Stomach smooth muscle (tissue), 2 donors: ENCODE data around the gene ACAN.
A peak's percentile ranks its signal among the peaks of the same experiment; 100 is the strongest.

Source experiments
- H3K27ac ChIP-seq: one replicate; pipeline ENCODE4 v1.7.0; 2013; ENCODE audit warnings: mild to moderate bottlenecking, low read length, inconsistent platforms
- H3K27me3 ChIP-seq, 2 donors: one replicate each; pipeline ENCODE4 v1.7.0; 2013; ENCODE audit warnings: low read length in 2 of 2; ENCODE audit not compliant: insufficient read depth in 2 of 2, control insufficient read depth in 1 of 2
- H3K36me3 ChIP-seq, 2 donors: one replicate each; pipeline ENCODE4 v1.7.0; 2013; ENCODE audit warnings: low read length in 2 of 2; ENCODE audit not compliant: control insufficient read depth in 2 of 2, insufficient read depth in 2 of 2
- H3K4me1 ChIP-seq: one replicate; pipeline ENCODE4 v1.7.0; 2013; ENCODE audit warnings: low read length; ENCODE audit not compliant: control insufficient read depth, insufficient read depth
- H3K4me3 ChIP-seq, 2 donors: one replicate each; pipeline ENCODE4 v1.7.0; 2013; ENCODE audit warnings: low read length in 2 of 2
- H3K9ac ChIP-seq, 2 donors: one replicate each; pipeline ENCODE4 v1.7.0; 2013; ENCODE audit warnings: low read length in 2 of 2, mild to moderate bottlenecking in 1 of 2
- H3K9me3 ChIP-seq, 2 donors: one replicate each; pipeline ENCODE4 v1.7.0; 2013; ENCODE audit warnings: low read length in 2 of 2; ENCODE audit not compliant: control insufficient read depth in 2 of 2
- donor health status: healthy.
- donor health status: Pancreatic carcinoma.

Gene ACAN

DNA sequence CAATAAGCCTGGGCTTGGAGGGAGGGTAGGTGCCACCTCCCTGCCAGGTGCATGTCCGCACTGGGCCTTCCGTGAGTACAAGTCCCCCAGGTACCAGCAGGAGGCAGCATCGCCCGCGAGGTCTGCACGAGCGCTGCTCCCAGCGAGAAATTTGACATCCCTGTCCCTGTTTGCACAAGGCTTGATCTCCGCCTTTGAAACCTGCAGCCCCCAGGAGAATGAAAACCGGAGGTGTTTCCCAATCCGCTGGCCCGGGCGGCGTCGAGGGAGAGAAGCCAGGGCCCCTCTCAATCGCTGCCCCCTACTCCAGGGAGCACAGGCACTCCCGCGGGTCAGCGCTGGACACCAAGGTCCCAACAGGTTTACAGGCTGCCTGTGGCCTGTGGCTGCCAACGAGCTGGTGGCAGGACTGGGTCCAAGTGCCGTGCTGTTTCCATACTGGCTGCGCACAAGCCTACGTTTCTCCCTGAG, 91.1 kb downstream of the ACAN start:
- H3K9ac ChIP-seq: no peak overlapping the region
- peaks cover 31% of the 10 kb centered on the region for H3K4me1 ChIP-seq
- no peaks in the 10 kb centered on the region for H3K9me3 ChIP-seq
- H3K27me3 ChIP-seq: peaks cover 17 to 28% of the 10 kb centered on the region in 2 donors
- H3K27ac ChIP-seq: no peak overlapping the region
- H3K36me3 ChIP-seq: no peaks in the 10 kb centered on the region
- H3K4me3 ChIP-seq: peak overlapping the region; percentile 43 to 66

DNA sequence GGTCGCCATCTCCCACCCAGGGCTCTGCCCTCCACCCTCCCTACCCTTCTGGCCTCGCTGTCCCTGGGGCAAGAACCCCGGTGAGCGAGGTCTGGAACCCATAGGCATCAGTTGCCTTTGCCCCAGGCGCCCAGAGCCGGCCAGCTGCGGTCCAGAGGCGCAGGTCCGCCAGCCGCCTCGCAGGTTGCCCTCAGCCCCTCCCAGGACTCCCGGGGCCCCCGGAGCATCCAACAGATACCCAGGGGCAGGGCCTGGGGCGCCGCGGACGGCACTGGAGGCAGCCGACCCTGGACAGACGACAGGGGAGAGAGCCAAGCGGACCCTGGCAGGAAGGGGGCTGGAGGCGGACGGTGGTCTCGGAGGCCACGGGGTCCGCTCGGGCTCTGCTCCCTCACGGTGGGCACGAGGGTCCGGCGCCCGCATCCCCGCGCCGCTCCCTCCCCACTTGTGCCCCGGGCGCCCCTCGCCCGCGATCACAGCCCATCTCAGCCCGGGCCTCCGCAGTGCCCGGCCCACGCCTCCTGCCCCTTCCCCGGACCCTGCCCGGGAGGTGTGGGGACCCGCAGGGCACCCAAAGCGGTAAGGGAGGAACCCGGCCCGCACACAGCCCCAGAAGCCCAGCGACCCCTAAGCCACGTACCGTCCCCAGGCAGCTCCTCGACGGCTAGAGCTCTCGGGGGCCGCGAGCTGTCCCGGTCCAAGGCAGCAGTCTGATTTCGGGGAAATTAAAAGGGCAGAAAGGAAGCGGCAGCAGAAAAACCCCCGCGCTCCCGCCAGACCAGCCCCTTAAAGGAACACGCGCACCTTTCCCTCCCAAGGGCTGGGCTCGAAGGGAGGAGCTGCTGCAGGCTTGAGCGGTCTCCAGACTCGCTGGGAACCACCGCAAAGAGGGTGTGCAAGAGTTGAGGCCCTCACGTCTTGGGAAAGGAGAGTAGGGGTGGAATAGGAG, 91.9 kb downstream of the ACAN start, which contains the start of gene HAPLN3:
Gene HAPLN3 (minus strand): TSS at position 726 of the 949 bp plus-strand sequence. CDS start 8,246 bp downstream, outside the sequence.
- Histone ChIP-seq H3K9ac (peak within 1 kb of the TSS in 1 of 2 donors; percentile 36), H3K4me1 (peaks cover 31% of the 10 kb centered on the region), H3K36me3 (no peaks in the 10 kb centered on the region), H3K9me3 (no peaks in the 10 kb centered on the region), H3K4me3 (peak within 1 kb of the TSS; percentile 51 to 66), H3K27me3 (peaks cover 17 to 28% of the 10 kb centered on the region in 2 donors), H3K27ac (no peak within 1 kb of the TSS)

DNA sequence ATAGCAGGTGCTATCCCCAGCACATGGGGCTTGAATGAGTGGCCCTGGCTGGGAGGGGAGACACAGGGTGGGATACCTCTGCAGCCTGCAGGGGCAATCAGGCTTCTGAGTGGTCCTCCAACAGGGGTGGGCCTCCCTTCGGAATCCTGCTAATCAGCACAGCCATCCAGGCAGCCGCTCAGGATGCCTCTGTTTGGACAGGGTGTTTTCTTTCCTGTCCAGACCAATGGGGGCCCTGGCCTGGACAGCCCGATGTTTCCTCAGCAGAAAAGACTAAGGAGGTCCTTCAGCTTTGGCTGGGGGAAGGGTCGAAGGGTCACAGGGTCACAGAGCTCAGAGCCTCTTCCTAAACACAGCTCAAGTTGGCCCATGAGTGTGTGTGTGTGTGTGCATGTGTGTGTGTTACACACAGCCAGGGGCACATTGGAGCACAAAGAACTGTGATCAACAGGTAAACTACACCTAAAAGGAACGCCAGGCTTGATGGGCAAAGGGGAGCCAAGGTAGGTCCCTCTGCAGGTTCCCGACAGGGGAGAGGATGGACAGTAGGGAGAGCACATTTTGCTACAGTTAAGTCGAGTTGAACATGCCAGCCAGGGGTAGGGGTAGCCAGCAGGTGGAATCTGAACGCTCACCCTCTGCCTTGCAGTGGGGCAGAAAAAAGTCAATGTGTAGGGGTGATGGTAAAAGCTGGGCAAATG, 93.2 kb downstream of the ACAN start:
- peak overlapping the region; percentile 41 for H3K27ac ChIP-seq
- no peaks in the 10 kb centered on the region for H3K9me3 ChIP-seq
- peaks cover 31% of the 10 kb centered on the region for H3K4me1 ChIP-seq
- H3K27me3 ChIP-seq: peaks cover 17 to 27% of the 10 kb centered on the region in 2 donors
- H3K36me3 ChIP-seq: no peaks in the 10 kb centered on the region
- no peak overlapping the region for H3K4me3 ChIP-seq
- peak overlapping the region in 1 of 2 donors; percentile 43 for H3K9ac ChIP-seq

DNA sequence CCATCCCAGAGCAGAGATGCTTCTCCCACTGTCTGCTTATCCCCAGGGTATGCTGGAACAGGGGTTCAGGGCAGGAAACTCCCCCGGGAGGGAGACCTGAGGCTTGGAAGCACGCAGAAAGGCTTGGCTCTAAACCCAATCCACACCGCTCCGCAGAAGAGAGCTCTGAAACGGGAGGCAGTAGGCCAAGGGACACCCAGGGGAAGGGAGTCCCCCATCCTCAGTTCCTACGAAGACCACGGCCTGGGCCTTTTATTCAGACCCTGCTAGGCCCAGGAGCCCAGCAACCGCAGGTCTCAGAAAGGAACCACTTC, 93.9 kb downstream of the ACAN start:
- no peaks in the 10 kb centered on the region for H3K9me3 ChIP-seq
- H3K36me3 ChIP-seq: peaks cover 0 to 4% of the 10 kb centered on the region in 2 donors
- peak overlapping the region; percentile 41 for H3K27ac ChIP-seq
- H3K27me3 ChIP-seq: peaks cover 14 to 23% of the 10 kb centered on the region in 2 donors
- peaks cover 31% of the 10 kb centered on the region for H3K4me1 ChIP-seq
- H3K4me3 ChIP-seq: peak overlapping the region; percentile 40 to 49
- H3K9ac ChIP-seq: peak overlapping the region; percentile 43 to 58

DNA sequence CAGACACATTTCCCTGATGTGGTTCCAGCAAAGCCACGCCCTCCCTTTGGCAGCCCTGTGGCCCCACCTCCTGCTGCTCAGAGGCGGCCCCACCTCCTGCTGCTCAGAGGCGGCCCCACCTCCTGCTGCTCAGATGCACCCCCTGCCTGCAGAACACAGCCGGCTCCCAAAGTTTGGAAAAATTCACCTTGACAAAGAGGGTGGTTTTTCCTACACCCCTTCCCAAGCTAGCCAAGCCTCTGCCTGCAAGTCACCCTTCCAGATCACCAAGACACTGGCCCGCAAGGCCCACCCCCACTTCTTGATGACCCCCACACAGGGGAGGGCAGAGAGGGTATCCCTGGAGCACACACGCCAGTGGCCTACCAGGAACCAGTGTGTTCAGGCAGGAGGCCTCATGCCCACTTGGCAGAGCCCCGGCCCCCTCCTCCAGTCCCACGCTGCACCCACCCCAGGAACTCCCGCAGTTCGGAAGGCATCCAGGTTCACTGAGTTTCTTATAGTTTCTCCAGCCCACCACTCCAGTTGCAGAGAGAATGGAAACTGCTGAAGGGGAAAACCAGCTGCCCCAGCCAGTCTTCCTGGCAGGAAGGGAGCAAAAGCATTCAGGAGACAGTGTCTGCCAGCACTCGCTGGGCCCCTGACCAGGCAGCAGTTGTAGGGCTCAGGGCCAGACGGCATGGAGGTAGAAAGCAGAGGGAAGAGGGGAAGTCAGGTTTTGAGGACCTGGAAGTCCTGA, 94.4 kb downstream of the ACAN start:
- H3K4me1 ChIP-seq: peaks cover 31% of the 10 kb centered on the region
- H3K27ac ChIP-seq: peak overlapping the region; percentile 66
- peak overlapping the region in 1 of 2 donors; percentile 43 for H3K9ac ChIP-seq
- H3K27me3 ChIP-seq: peaks cover 10 to 21% of the 10 kb centered on the region in 2 donors
- H3K36me3 ChIP-seq: peaks cover 0 to 4% of the 10 kb centered on the region in 2 donors
- H3K4me3 ChIP-seq: peak overlapping the region in 1 of 2 donors; percentile 49
- H3K9me3 ChIP-seq: no peaks in the 10 kb centered on the region

DNA sequence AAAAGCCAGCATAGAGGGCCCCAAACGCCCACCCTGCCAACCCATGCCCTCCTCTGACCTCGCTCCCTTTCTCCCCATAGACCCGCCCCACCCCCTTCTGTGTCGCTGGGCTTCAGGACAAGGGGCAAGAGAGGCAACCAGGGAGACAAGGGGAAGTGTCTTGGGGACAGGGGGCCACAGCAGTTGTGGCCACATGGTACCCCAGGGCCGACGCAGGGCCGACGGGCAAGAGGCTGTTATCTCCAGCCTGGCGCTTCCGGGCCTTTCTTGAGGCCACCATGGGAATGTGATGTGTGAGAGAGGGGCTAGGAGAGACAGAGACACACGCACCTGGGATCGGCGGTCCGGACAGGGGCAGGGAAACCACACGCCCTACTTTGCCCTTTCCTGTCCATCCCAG, 95.5 kb downstream of the ACAN start:
- Histone ChIP-seq H3K36me3 (peaks cover 0 to 6% of the 10 kb centered on the region in 2 donors), H3K27ac (no peak overlapping the region), H3K9me3 (no peaks in the 10 kb centered on the region), H3K4me1 (peaks cover 31% of the 10 kb centered on the region), H3K9ac (no peak overlapping the region), H3K4me3 (no peak overlapping the region), H3K27me3 (peaks cover 8 to 16% of the 10 kb centered on the region in 2 donors)

DNA sequence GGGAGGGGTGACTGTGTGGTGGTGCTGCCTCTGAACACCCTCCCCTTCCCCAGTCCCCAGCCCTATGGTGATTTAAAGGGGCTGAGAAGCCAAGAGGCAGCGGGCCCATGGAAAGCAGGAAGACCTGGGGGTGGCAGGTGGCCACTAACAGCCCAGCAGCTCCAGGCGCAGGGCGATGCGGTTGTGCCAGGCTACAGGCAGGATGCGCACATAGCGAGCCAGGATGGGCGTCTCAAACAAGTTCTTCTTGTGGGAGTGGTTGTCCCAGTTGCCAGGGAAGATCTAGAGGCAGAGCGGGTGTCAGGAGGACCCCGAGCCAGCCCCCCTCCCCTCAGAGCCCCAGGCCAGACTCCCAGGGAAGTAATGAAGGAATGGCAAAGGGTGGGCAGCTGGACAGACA, 96.0 kb downstream of the ACAN start:
- Histone ChIP-seq H3K9me3 (no peaks in the 10 kb centered on the region), H3K27ac (no peak overlapping the region), H3K4me3 (no peak overlapping the region), H3K27me3 (peaks cover 3 to 11% of the 10 kb centered on the region in 2 donors), H3K36me3 (peaks cover 0 to 6% of the 10 kb centered on the region in 2 donors), H3K4me1 (peaks cover 30% of the 10 kb centered on the region), H3K9ac (no peak overlapping the region)

DNA sequence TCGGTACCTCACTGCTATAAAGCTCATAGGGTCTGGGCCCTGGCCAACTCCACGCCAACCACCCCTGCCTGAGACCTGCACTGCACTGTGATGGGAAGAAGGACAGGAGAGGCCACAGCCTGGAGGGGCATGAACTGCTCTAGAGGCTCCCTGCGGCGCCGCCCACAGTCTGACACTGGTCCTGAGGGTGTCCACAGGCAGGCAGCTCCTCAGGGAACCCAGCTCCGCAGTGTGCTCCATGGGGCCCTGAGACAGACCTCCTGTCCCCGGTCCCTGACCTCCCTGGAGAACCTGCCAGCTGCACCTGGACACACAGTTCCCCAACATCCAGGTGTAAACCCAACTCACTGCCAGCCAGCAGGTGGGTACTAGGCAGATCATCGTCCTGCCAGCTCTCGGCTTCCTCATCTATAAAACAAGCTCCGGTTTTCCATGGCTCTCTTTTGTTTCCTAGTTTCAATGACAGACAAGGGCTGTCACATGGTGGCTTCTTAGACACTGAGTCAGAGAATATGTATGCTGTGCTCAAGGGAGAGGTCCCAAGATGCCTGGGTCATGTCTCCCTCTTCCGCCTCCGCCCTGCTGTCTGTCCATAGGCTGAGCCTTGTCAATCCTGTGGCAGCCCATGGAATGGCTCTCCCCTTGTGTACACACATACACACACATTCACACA, 97.2 kb downstream of the ACAN start:
- Histone ChIP-seq H3K9ac (no peak overlapping the region), H3K4me1 (peaks cover 27% of the 10 kb centered on the region), H3K36me3 (peaks cover 0 to 6% of the 10 kb centered on the region in 2 donors), H3K4me3 (no peak overlapping the region), H3K9me3 (no peaks in the 10 kb centered on the region), H3K27me3 (no peaks in the 10 kb centered on the region), H3K27ac (no peak overlapping the region)

DNA sequence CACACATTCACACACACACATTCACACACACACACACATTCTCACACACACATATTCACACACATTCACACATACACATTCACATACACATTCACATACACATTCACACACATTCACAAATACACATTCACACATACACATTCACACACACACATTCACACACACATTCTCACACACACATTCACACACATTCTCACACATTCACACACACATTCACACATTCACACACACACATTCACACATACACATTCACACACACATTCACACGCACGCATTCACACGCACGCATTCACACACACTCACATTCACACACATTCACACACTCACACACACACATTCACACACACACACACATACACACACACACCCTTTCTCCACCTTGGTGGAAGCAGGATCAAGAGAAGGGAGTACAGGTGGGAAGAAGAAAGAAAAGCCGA, 97.8 kb downstream of the ACAN start:
- H3K27ac ChIP-seq: no peak overlapping the region
- peaks cover 26% of the 10 kb centered on the region for H3K4me1 ChIP-seq
- H3K9ac ChIP-seq: no peak overlapping the region
- no peaks in the 10 kb centered on the region for H3K9me3 ChIP-seq
- no peaks in the 10 kb centered on the region for H3K27me3 ChIP-seq
- no peak overlapping the region for H3K4me3 ChIP-seq
- peaks cover 0 to 6% of the 10 kb centered on the region in 2 donors for H3K36me3 ChIP-seq
